Measurements from ENCODE around the gene LCE1B. TPM values are rescaled to one million over a fixed set of nuclear protein-coding genes. Genes with fewer than 3 reads are reported as not detected.

LCE1B gene, protein sequence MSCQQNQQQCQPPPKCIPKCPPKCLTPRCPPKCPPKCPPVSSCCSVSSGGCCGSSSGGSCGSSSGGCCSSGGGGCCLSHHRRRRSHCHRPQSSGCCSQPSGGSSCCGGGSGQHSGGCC
- total RNA-seq = not detected in 2 replicates
- long read RNA-seq = 0 reads

DNA sequence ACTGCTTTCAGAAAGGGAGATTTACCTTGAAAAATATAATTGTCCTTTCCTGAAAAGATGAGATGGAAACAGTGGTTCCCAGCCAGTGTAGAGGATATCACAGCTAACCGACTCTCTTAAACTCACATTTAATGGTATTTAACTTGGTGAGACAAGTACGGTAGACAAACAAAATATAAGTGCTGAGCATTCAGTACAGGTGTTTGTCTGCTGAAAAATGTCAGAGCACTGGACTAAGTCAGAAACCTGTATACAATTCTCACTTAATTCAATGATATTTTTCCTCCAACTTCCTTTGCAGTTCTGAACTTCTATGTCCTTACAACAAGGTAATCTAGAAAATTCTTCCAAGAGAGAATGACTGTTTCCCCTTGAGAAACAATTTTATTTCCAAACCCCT lies at the start of gene LCE1B:
TSS of gene LCE1B (plus strand) at position 301 of the 400 bp plus-strand sequence. CDS start 476 bp downstream, outside the sequence.
- TF ChIP-seq, protein P1, sequence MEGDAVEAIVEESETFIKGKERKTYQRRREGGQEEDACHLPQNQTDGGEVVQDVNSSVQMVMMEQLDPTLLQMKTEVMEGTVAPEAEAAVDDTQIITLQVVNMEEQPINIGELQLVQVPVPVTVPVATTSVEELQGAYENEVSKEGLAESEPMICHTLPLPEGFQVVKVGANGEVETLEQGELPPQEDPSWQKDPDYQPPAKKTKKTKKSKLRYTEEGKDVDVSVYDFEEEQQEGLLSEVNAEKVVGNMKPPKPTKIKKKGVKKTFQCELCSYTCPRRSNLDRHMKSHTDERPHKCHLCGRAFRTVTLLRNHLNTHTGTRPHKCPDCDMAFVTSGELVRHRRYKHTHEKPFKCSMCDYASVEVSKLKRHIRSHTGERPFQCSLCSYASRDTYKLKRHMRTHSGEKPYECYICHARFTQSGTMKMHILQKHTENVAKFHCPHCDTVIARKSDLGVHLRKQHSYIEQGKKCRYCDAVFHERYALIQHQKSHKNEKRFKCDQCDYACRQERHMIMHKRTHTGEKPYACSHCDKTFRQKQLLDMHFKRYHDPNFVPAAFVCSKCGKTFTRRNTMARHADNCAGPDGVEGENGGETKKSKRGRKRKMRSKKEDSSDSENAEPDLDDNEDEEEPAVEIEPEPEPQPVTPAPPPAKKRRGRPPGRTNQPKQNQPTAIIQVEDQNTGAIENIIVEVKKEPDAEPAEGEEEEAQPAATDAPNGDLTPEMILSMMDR (IDR thresholded peaks at IDR 0.05; ENCODE audit: unreplicated experiment) = no peak
- no peaks in the 10 kb centered on the region for H3K27me3 Mint-ChIP-seq
- no peak within 1 kb of the TSS for H3K27ac Mint-ChIP-seq
- no peak within 1 kb of the TSS for H3K4me3 Mint-ChIP-seq (ENCODE audit: low read depth)
- no peak for DNase-seq (ENCODE audit: low spot score, unreplicated experiment)
- peaks cover 1% of the 10 kb centered on the region for H3K36me3 Mint-ChIP-seq (ENCODE audit: insufficient read depth)
- H3K4me1 Mint-ChIP-seq (ENCODE audit: low read depth) = no peaks in the 10 kb centered on the region
- H3K9me3 Mint-ChIP-seq (ENCODE audit: low read depth) = peaks cover 44% of the 10 kb centered on the region

DNA sequence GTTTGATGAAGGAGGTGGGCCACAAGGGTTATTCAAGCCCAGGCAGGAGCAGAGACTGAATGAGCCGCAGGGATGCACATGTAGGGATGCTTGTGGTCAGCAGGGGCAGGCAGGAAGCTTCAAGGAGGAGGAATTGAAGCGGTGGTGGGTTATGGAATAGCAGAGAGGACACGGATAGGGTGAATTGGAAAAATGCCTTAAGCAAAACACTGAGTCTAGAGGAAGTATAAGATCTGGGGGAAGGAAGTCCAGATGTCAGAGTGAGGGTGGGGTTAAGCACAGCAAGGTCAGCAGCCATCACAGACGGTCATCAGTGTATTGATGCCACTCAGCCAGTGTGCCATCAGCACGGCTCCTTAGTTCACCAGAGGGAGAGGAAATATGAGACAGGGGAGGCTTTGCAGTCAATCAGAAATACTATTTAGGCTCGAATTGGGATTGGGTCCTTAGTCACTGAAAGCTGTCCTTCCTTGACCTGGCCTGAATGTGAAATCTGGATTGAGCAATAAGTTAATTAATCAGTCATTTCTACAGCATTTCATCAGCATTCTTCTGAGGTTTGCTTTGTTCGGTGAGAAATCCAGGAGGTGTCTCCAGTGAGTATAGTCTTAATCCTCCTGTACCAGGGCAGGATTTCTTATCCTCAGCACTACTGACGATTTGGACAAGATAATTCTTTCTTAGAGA lies 42.8 kb upstream of the LCE1B start:
- Mint-ChIP-seq H3K4me1 (ENCODE audit: low read depth) (no peaks in the 10 kb centered on the region), H3K27ac (no peak overlapping the region), H3K9me3 (ENCODE audit: low read depth) (peaks cover 63% of the 10 kb centered on the region), H3K36me3 (ENCODE audit: insufficient read depth) (peaks cover 4% of the 10 kb centered on the region), H3K27me3 (no peaks in the 10 kb centered on the region), H3K4me3 (ENCODE audit: low read depth) (no peak overlapping the region)
- TF ChIP-seq, protein P1 (IDR thresholded peaks at IDR 0.05; ENCODE audit: unreplicated experiment) = no peak
- DNase-seq (ENCODE audit: low spot score, unreplicated experiment) = no peak

DNA sequence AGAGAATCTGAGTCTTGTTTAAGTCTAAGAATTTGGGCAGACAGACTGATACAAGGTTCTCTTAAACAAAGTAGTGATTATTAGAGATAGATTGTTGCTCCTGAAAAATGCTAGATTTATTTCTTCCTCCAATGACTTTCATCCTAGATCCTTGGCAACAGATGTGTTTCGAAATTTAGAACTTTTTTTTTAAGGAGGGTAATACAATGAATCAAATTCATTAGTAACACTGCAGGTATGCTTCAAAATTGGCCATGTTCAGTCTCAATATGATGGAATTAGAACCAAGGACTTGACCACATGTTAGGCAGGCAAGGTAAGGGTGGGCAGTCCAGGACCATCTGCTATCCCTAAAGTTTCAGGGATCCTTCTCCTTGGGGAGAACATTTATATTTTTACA lies 41.4 kb upstream of the LCE1B start:
- Mint-ChIP-seq H3K4me3 (ENCODE audit: low read depth) (no peak overlapping the region), H3K27me3 (no peaks in the 10 kb centered on the region), H3K36me3 (ENCODE audit: insufficient read depth) (peaks cover 2% of the 10 kb centered on the region), H3K27ac (no peak overlapping the region), H3K9me3 (ENCODE audit: low read depth) (peaks cover 71% of the 10 kb centered on the region), H3K4me1 (ENCODE audit: low read depth) (no peaks in the 10 kb centered on the region)
- TF ChIP-seq, protein P1 (IDR thresholded peaks at IDR 0.05; ENCODE audit: unreplicated experiment) = no peak
- no peak for DNase-seq (ENCODE audit: low spot score, unreplicated experiment)

DNA sequence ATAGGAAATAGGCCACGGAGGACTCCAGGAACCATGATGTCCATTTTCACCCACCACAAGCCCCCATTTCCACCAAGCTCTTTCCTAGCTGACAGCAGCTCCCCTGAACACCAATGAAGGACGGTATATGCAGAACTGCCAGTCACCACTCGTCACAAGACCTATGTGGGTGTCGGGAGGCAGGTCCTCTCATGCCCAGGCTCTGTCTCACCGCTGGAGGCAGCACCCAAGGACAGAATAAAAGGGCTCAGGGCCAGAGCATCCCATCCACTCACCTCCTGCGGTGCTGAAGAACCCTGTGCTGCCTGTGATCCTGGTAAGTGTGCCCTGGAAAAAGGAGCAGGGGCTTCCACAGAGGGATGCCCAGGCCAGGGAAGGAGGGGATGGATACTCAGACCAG lies 36.9 kb upstream of the LCE1B start, which contains the start of gene LCE1F:
TSS of gene LCE1F (plus strand) at position 266 of the 400 bp plus-strand sequence. CDS start 1,232 bp downstream, outside the sequence.
- Mint-ChIP-seq H3K27me3 (no peaks in the 10 kb centered on the region), H3K36me3 (ENCODE audit: insufficient read depth) (peaks cover 2% of the 10 kb centered on the region), H3K4me3 (ENCODE audit: low read depth) (no peak within 1 kb of the TSS), H3K9me3 (ENCODE audit: low read depth) (peaks cover 65% of the 10 kb centered on the region), H3K27ac (no peak within 1 kb of the TSS), H3K4me1 (ENCODE audit: low read depth) (no peaks in the 10 kb centered on the region)
- DNase-seq (ENCODE audit: low spot score, unreplicated experiment) = no peak
- TF ChIP-seq, protein P1 (IDR thresholded peaks at IDR 0.05; ENCODE audit: unreplicated experiment) = no peak

DNA sequence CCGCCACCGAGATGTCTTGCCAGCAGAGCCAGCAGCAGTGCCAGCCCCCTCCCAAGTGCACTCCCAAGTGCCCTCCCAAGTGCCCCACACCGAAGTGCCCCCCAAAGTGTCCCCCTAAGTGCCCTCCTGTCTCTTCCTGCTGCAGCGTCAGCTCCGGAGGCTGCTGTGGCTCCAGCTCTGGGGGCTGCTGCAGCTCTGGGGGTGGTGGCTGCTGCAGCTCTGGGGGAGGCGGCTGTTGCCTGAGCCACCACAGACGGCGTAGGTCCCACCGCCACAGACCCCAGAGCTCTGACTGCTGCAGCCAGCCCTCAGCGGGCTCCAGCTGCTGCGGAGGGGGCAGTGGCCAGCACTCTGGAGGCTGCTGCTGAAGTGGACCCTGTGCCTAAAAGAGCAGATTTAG lies 35.4 kb upstream of the LCE1B start:
- Mint-ChIP-seq H3K27ac (no peak overlapping the region), H3K9me3 (ENCODE audit: low read depth) (peaks cover 62% of the 10 kb centered on the region)

More for the DNA sequence above, 35.4 kb upstream of the LCE1B start:
- no peak overlapping the region for H3K4me3 Mint-ChIP-seq (ENCODE audit: low read depth)
- TF ChIP-seq, protein P1 (IDR thresholded peaks at IDR 0.05; ENCODE audit: unreplicated experiment) = no peak
- H3K36me3 Mint-ChIP-seq (ENCODE audit: insufficient read depth) = peaks cover 2% of the 10 kb centered on the region
- no peak for DNase-seq (ENCODE audit: low spot score, unreplicated experiment)
- no peaks in the 10 kb centered on the region for H3K27me3 Mint-ChIP-seq
- no peaks in the 10 kb centered on the region for H3K4me1 Mint-ChIP-seq (ENCODE audit: low read depth)

Measured in progenitor cell of endocrine pancreas (in vitro differentiated cells).